Gastrocnemius medialis (tissue), 4 donors: ENCODE results near the gene FOXN1. TPM values are rescaled to one million over a fixed set of nuclear protein-coding genes. Genes with fewer than 3 reads are reported as not detected.

Experiments
- ATAC-seq, 2 donors: fragments of 150-250 bp; one replicate each; pipeline ENCODE4 v1.9.1; 2016
- DNase-seq, 2 donors: peaks; one replicate each; pipeline ENCODE4 v3.0.0-alpha.2; 2019
- H3K27ac ChIP-seq, 4 donors: fragments of 200-600 bp; sonication (generic); 1 replicate in 1 of 4; 2 replicates in 3 of 4; pipeline ENCODE4 v1.5.1; 2016 to 2018; ENCODE audit warnings: mild to moderate bottlenecking in 2 of 4, moderate library complexity in 1 of 4
- H3K27me3 ChIP-seq, 3 donors: fragments of 200-600 bp; sonication (generic) in 2 of 3; 1 replicate in 1 of 3; 2 replicates in 2 of 3; pipeline versions ENCODE4 v1.5.1 to v1.6.0; 2016 to 2019; ENCODE audit warnings: mild to moderate bottlenecking in 1 of 3, moderate library complexity in 1 of 3
- H3K36me3 ChIP-seq, 2 donors: fragments of 200-600 bp; sonication (generic) in 1 of 2; one replicate each; pipeline ENCODE4 v1.5.1; 2017 to 2018
- H3K4me1 ChIP-seq, 2 donors: fragments of 200-600 bp; sonication (generic) in 1 of 2; one replicate each; pipeline ENCODE4 v1.5.1; 2016 to 2017; ENCODE audit warnings: mild to moderate bottlenecking in 2 of 2
- H3K4me3 ChIP-seq, 4 donors: fragments of 200-600 bp; sonication (generic) in 3 of 4; 1 replicate in 1 of 4; 2 replicates in 3 of 4; pipeline ENCODE4 v1.5.1; 2016 to 2019; ENCODE audit warnings: mild to moderate bottlenecking in 2 of 4
- H3K9me3 ChIP-seq, 3 donors: fragments of 200-600 bp; sonication (generic) in 2 of 3; 1 replicate in 1 of 3; 2 replicates in 2 of 3; pipeline ENCODE4 v1.5.1; 2016 to 2019
- CTCF ChIP-seq, 5 experiments: fragments of 450-650 bp in 3 of 5; fragments of 200-600 bp in 2 of 5; sonication (generic) in 2 of 5; IDR thresholded peaks in 4 of 5; conservative IDR thresholded peaks in 1 of 5; 1 replicate in 4 of 5; 2 replicates in 1 of 5; pipeline ENCODE4 v1.5.1; 2016 to 2019; ENCODE audit warnings: antibody characterized with exemption in 5 of 5, mild to moderate bottlenecking in 3 of 5, moderate library complexity in 3 of 5
- POLR2A ChIP-seq, 2 donors: fragments of 450-650 bp; IDR thresholded peaks; one replicate each; pipeline ENCODE4 v1.6.1; 2017; ENCODE audit warnings: antibody characterized with exemption in 2 of 2, mild to moderate bottlenecking in 2 of 2, moderate library complexity in 2 of 2
- in situ Hi-C, 4 donors: fragments of 200-750 bp; cut with MboI; loops; one replicate each; pipeline versions ENCODE4 v1.15.0 to v1.8.0; 2017; ENCODE audit warnings: low sequenced_read_pairs in 4 of 4
- intact Hi-C: fragments of 100-400 bp; cut with DNase I; formaldehyde crosslinking; loops from one replicate; pipeline ENCODE4 v1.15.1; 2023; ENCODE audit warnings: low total_unique reads
- total RNA-seq, 4 donors: library from RNA; depleted of rRNA; stranded (reverse); fragments of >200 nt; gene quantifications; one replicate each; pipeline versions ENCODE4 v1.1.0 to v1.2.3, GENCODE V29; 2016

FOXN1 gene
- total RNA-seq, 4 donors from 2014 or later: not detected

GRCh38 chr17:28563475-28563874 lies 57.3 kb downstream of the FOXN1 start:
- Histone ChIP-seq H3K27me3 (no peaks in the 10 kb centered on the region), H3K4me1 (no peaks in the 10 kb centered on the region), H3K4me3 (no peak overlapping the region), H3K36me3 (peaks cover 0 to 55% of the 10 kb centered on the region in 2 donors), H3K9me3 (no peaks in the 10 kb centered on the region), H3K27ac (no peak overlapping the region)
- ATAC-seq (no peak), DNase-seq (no peak)
- in situ Hi-C loops: loop anchor here in 1 of 4 donors (25.0 kb wide), 1 partner anchor 99 kb away; the partner anchor contains the start of genes SDF2 and SUPT6H
- TF ChIP-seq CTCF (IDR thresholded peaks at IDR 0.05 in 4 of 5, conservative IDR thresholded peaks at IDR 0.05 in 1 of 5) (no peak), POLR2A (IDR thresholded peaks at IDR 0.05) (no peak)
- intact Hi-C loops: no loop called here

- peaks cover 17 to 25% of the 10 kb centered on the region in 2 donors for H3K4me1 ChIP-seq
- H3K9me3 ChIP-seq: no peaks in the 10 kb centered on the region
- H3K4me3 ChIP-seq: no peak overlapping the region
- TF ChIP-seq CTCF (IDR thresholded peaks at IDR 0.05 in 4 of 5, conservative IDR thresholded peaks at IDR 0.05 in 1 of 5) (no peak), POLR2A (IDR thresholded peaks at IDR 0.05) (no peak)
- H3K36me3 ChIP-seq: peaks cover 0 to 15% of the 10 kb centered on the region in 2 donors
- DNase-seq (no peak), ATAC-seq (no peak)
- no peaks in the 10 kb centered on the region for H3K27me3 ChIP-seq
- intact Hi-C loops: no loop called here
- in situ Hi-C loops: loop anchor here in 1 of 4 donors (25.0 kb wide), 1 partner anchor 95 kb away; the partner anchor contains the start of genes SDF2 and SUPT6H
- H3K27ac ChIP-seq: no peak overlapping the region
These were observed 61.5 kb downstream of the FOXN1 start for GRCh38 chr17:28567604-28568003.

- ATAC-seq: no peak
- TF ChIP-seq POLR2A (IDR thresholded peaks at IDR 0.05) (no peak), CTCF (IDR thresholded peaks at IDR 0.05 in 4 of 5, conservative IDR thresholded peaks at IDR 0.05 in 1 of 5) (no peak)
These were observed 63.3 kb downstream of the FOXN1 start for GRCh38 chr17:28569446-28569845.

GRCh38 chr17:28570716-28571360 lies 64.7 kb downstream of the FOXN1 start:
- Histone ChIP-seq H3K9me3 (no peaks in the 10 kb centered on the region), H3K27me3 (no peaks in the 10 kb centered on the region), H3K4me1 (peaks cover 20 to 25% of the 10 kb centered on the region in 2 donors), H3K27ac (peak overlapping the region; percentile 84 to 88 (median 87)), H3K4me3 (peak overlapping the region; percentile 70 to 98 (median 89)), H3K36me3 (no peaks in the 10 kb centered on the region)
- no peak for TF ChIP-seq POLR2A (IDR thresholded peaks at IDR 0.05)
- TF ChIP-seq CTCF (IDR thresholded peaks at IDR 0.05 in 4 of 5, conservative IDR thresholded peaks at IDR 0.05 in 1 of 5): no peak
- DNase-seq (peak; percentile 23 to 35), ATAC-seq (peak; percentile 37 to 45)
- intact Hi-C loops (loop anchor here (2.0 kb wide), 1 partner anchor 74 kb away; the partner anchor contains the start of gene BLTP2), in situ Hi-C loops (loop anchor here in 1 of 4 donors (25.0 kb wide), 1 partner anchor 91 kb away; the partner anchor contains the start of genes SDF2 and SUPT6H)

More at GRCh38 chr17:28569446-28569845, 63.3 kb downstream of the FOXN1 start:
- no peaks in the 10 kb centered on the region for H3K27me3 ChIP-seq
- no peaks in the 10 kb centered on the region for H3K9me3 ChIP-seq
- no peak overlapping the region for H3K4me3 ChIP-seq
- no peak for DNase-seq
- H3K4me1 ChIP-seq: peaks cover 20 to 25% of the 10 kb centered on the region in 2 donors
- in situ Hi-C loops (loop anchor here in 1 of 4 donors (25.0 kb wide), 1 partner anchor 93 kb away; the partner anchor contains the start of genes SDF2 and SUPT6H), intact Hi-C loops (no loop called here)
- no peak overlapping the region for H3K27ac ChIP-seq
- no peaks in the 10 kb centered on the region for H3K36me3 ChIP-seq
